NT2/D1 (cell line): ENCODE data around the gene CALHM1.

Source experiments
- DNase-seq: peaks from one replicate; pipeline ENCODE4 v3.0.0-alpha.2; 2011; ENCODE audit warnings: low read depth, low spot score
- H3K27me3 ChIP-seq: 2 replicates; pipeline ENCODE4 v1.6.0; 2011; ENCODE audit warnings: mild to moderate bottlenecking; ENCODE audit not compliant: insufficient read length, insufficient read depth
- H3K36me3 ChIP-seq: 2 replicates; pipeline ENCODE4 v1.6.1; 2011; ENCODE audit warnings: mild to moderate bottlenecking, low read length, mixed read lengths; ENCODE audit not compliant: insufficient read depth, insufficient read length
- H3K4me1 ChIP-seq: 2 replicates; pipeline ENCODE4 v1.5.1; 2011; ENCODE audit not compliant: insufficient read depth, insufficient read length
- H3K4me3 ChIP-seq: 2 replicates; pipeline ENCODE4 v1.5.1; 2011; ENCODE audit warnings: low read depth; ENCODE audit not compliant: insufficient read length
- H3K9ac ChIP-seq: 2 replicates; pipeline ENCODE4 v1.6.0; 2011; ENCODE audit warnings: low read depth; ENCODE audit not compliant: insufficient read length
- H3K9me3 ChIP-seq: 2 replicates; pipeline ENCODE4 v1.5.1; 2011; ENCODE audit warnings: mild to moderate bottlenecking, low read length; ENCODE audit not compliant: insufficient read depth
- SUZ12 ChIP-seq: IDR thresholded peaks from 2 replicates; pipeline ENCODE4 v1.6.1; 2011; ENCODE audit not compliant: insufficient read length, insufficient read depth; ENCODE audit errors: extremely low read depth
- YY1 ChIP-seq: IDR thresholded peaks from 2 replicates; pipeline ENCODE4 v1.6.1; 2011; ENCODE audit not compliant: insufficient read length, insufficient read depth
- ZNF274 ChIP-seq: IDR thresholded peaks from 2 replicates; pipeline ENCODE4 v1.6.1; 2011; ENCODE audit warnings: mild to moderate bottlenecking, low read depth, low read length

CALHM1 gene

DNA sequence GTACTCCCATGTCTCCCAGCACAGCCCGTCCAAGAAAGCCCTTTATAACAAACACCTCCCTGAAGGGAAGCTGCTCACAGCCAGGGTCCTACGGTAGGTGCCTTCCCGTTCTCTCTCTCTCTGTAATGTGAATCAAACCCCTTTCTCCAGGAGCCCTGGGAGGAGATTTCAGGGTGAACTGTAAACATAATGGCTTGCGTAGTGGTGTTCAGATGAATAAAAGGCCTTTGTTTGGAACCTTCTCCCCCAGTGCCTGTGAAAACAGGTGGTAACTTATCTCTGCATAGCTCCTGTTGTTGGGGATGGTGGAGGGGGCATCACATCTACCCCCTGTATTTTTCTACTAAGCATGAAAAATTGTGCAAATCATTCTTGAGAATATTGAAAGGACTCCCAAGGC lies 18.9 kb downstream of the CALHM1 start:
- H3K36me3 ChIP-seq, result peaks cover 93% of the 10 kb centered on the region
- H3K9ac ChIP-seq, result no peak overlapping the region
- H3K4me1 ChIP-seq, result peaks cover 2% of the 10 kb centered on the region
- no peak overlapping the region for H3K4me3 ChIP-seq
- TF ChIP-seq SUZ12 (no peak), YY1 (no peak), ZNF274 (no peak)
- no peaks in the 10 kb centered on the region for H3K9me3 ChIP-seq
- DNase-seq, result no peak
- no peaks in the 10 kb centered on the region for H3K27me3 ChIP-seq

DNA sequence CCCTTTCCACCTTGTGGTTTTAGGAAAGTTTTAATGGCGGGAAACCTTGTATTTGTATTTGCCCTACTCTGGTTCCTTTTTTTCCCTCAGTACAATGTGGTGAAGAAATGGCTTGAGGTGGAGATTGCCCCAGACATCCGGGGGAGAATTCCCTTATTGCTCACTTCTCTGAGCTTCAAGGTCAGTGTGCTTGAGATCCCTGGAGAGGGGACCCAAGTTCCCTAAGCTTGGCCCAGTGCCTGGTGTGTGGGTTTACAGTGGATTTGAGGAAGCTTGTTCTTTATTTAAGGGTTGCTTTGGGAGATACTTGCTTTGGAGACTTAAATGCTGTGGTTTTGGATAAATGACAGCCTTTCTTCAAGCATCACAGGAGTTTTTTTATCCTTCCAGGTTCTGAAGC lies 24.8 kb downstream of the CALHM1 start:
- DNase-seq, result no peak
- Histone ChIP-seq H3K4me3 (no peak overlapping the region), H3K9ac (no peak overlapping the region)

DNA sequence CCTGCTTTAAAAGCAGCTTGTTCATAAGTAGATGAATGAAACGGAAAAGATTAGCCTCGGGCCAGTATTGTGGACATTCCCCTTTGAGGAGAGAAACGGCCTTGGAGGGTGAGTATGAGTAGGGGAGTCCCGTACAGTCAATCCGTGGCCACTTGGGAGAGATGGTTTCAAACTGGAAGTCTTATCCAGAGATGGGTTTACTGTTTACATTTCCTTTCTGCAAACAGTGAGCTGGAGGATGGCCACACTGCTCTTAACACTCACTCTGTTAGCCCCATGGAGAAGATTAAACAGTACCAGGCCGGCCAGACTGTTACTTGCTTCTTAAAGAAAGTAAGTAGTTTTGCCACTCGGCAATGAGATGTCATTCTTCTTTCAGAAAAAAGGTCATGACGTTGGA lies 26.8 kb downstream of the CALHM1 start:
- TF ChIP-seq SUZ12 (no peak), ZNF274 (no peak), YY1 (no peak)
- Histone ChIP-seq H3K4me1 (no peaks in the 10 kb centered on the region), H3K9me3 (no peaks in the 10 kb centered on the region), H3K36me3 (peaks cover 88% of the 10 kb centered on the region), H3K4me3 (no peak overlapping the region), H3K27me3 (no peaks in the 10 kb centered on the region), H3K9ac (no peak overlapping the region)
- DNase-seq, result no peak

More for the DNA sequence above, 24.8 kb downstream of the CALHM1 start:
- H3K4me1 ChIP-seq, result peaks cover 2% of the 10 kb centered on the region
- H3K27me3 ChIP-seq, result no peaks in the 10 kb centered on the region
- H3K9me3 ChIP-seq, result no peaks in the 10 kb centered on the region
- TF ChIP-seq ZNF274, result no peak
- no peak for TF ChIP-seq YY1
- TF ChIP-seq SUZ12, result no peak
- peaks cover 85% of the 10 kb centered on the region for H3K36me3 ChIP-seq

DNA sequence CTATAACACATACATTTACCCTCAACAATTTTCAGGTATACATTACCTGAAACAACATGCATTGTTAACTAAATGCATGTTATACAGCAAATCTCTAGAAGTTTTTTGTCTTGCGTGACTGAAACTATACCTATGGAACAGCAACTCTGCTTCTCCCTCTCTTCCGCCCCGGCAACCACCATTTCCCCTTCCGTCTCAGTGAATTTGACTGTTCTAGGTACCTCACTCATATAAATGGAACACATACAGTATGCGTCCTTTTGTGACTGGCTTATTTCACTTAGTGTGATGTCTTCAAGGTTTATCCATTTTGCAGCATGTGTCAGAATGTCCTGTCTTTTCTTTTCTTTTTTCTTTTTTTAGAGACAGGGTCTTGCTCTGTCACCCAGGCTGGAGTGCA lies 29.1 kb downstream of the CALHM1 start:
- no peaks in the 10 kb centered on the region for H3K9me3 ChIP-seq
- no peak overlapping the region for H3K4me3 ChIP-seq
- no peaks in the 10 kb centered on the region for H3K4me1 ChIP-seq
- no peak for DNase-seq
- no peak overlapping the region for H3K9ac ChIP-seq
- no peaks in the 10 kb centered on the region for H3K27me3 ChIP-seq
- peaks cover 85% of the 10 kb centered on the region for H3K36me3 ChIP-seq
- TF ChIP-seq SUZ12, result no peak
- TF ChIP-seq YY1, result no peak
- no peak for TF ChIP-seq ZNF274

DNA sequence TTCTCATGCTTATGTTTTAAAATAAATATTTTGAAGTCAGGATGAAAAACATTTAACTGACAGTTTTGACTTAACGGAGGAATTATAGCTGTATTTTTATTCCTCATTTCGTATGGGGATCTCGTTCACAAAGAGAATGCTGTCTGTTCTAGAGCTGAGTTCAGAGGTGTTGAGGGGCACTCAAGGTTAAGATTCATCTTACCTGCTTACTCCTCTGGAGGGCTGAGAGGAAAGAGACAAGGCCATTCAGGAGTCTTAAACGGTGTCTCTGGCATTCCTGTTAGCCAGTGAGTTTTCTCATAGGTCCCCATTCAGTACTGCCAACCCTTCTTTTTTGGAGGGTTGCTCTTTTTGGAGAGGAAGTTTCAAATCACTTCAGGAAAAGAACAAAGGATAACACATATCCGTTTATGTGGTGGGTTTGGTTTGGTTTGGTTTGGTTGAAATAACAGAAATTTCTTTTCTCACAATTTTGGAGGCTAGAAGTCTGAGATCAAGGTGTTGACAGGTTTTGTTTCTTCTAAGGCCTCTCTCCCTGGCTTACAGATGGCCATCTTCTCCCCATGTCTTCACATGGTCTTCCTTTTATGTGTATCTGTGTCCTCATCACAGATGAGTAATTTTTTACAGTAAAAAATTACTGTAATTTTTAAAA lies 29.6 kb downstream of the CALHM1 start:
- H3K4me1 ChIP-seq, result no peaks in the 10 kb centered on the region
- no peak for TF ChIP-seq SUZ12
- no peak for TF ChIP-seq ZNF274
- no peak for TF ChIP-seq YY1
- H3K9ac ChIP-seq, result no peak overlapping the region
- peaks cover 85% of the 10 kb centered on the region for H3K36me3 ChIP-seq
- H3K27me3 ChIP-seq, result no peaks in the 10 kb centered on the region
- no peak overlapping the region for H3K4me3 ChIP-seq
- DNase-seq, result no peak
- no peaks in the 10 kb centered on the region for H3K9me3 ChIP-seq

DNA sequence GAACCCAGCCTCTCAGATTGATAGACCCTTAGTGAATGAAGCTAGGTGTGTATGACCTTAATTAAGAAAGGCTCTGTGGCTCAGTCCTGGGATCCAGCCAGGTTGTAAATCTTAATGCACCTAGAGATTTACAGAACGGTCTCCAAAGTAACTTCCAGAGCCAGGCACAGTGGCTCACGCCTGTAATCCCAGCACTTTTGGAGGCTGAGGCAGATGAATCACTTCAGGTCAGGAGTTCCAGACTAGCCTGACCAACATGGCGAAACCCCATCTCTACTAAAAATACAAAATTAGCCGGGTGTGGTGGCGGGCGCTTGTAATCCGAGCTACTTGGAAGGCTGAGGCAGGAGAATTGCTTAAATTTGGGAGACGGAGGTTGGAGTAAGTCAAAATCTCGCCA lies 30.8 kb downstream of the CALHM1 start:
- no peaks in the 10 kb centered on the region for H3K9me3 ChIP-seq
- no peak for TF ChIP-seq SUZ12
- TF ChIP-seq YY1, result no peak
- TF ChIP-seq ZNF274, result no peak
- DNase-seq, result no peak
- H3K9ac ChIP-seq, result no peak overlapping the region
- no peak overlapping the region for H3K4me3 ChIP-seq
- H3K36me3 ChIP-seq, result peaks cover 86% of the 10 kb centered on the region
- H3K4me1 ChIP-seq, result no peaks in the 10 kb centered on the region
- no peaks in the 10 kb centered on the region for H3K27me3 ChIP-seq

DNA sequence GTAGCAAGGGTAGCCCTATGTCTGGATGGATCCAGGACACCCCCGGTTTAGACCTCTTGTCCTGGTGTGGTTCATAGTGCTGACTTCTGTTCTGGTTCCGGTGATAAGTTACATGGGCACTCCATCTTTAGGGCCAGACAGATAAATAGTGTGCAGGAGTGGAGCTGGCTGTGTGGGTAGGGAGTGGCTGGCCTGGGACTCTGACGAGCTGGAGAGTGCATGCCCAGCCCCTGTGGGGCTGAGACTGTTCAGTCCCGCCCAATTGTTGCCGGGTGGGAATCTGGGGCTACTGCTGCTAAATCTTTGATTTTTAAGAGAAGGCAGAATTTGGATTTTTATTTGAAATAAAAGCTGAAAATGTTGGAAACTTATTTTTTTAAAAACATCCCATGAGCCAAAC lies 35.0 kb downstream of the CALHM1 start:
- peaks cover 86% of the 10 kb centered on the region for H3K36me3 ChIP-seq
- H3K4me1 ChIP-seq, result no peaks in the 10 kb centered on the region
- no peaks in the 10 kb centered on the region for H3K9me3 ChIP-seq
- H3K27me3 ChIP-seq, result no peaks in the 10 kb centered on the region
- TF ChIP-seq YY1 (no peak), ZNF274 (no peak), SUZ12 (no peak)
- DNase-seq, result no peak
- no peak overlapping the region for H3K4me3 ChIP-seq
- H3K9ac ChIP-seq, result no peak overlapping the region
